NCI-H524 treated with DMSO at 0.1 percent for 48 hours (cell line): ENCODE results near the gene PRRC2B.
"Not testable (repeated sequence)": the region's sequence is repeated elsewhere in the genome, so short reads cannot be mapped to it uniquely, and the experiment has no call there.

Experiments
- DNase-seq: peaks from one replicate; lab custom pipeline; 2025; lab: John Stamatoyannopoulos, UW

Gene PRRC2B

DNA sequence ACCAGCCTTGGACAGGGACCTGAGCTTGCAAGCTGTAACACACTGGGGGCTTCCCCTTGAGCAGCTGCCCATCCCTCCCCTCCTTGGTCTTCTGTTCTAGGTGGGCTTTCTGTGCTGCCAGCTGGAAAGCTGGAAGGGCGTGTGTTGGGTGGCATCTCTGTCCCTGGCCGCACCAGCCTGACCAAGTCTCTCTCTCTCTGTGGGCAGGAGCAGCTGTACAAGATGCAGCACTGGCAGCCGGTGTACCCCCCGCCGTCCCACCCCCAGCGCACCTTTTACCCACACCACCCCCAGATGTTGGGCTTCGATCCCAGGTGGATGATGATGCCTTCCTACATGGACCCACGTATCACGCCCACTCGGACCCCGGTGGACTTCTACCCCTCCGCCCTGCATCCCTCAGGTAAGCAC is 76.7 kb downstream of the PRRC2B start:
- no peak for DNase-seq

DNA sequence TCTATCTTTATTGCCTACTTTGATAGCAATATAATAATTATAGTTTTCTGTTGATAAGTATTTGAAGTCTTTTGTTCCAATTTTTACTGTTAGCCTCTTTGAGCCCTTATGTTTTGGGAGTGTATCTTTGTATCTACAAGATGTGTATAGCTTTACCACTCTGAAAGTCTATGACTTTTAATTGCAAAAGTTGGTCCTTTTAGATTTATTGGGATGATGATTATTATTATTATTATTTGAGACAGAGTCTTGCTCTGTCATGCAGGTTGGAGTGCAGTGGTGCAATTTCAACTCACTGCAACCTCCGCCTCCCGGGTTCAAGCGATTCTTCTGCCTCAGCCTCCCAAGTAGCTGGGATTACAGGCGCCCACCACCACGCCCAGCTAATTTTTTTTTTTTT is 78.2 kb downstream of the PRRC2B start:
- not testable (repeated sequence) for DNase-seq

- DNase-seq, result no peak
These were observed 79.5 kb downstream of the PRRC2B start for GRCh38 chr9:131473198-131473885.

- DNase-seq, result no peak
These were observed 80.0 kb downstream of the PRRC2B start for GRCh38 chr9:131473891-131474290.

- no peak for DNase-seq
These were observed 80.8 kb downstream of the PRRC2B start for GRCh38 chr9:131474711-131475110.

DNA sequence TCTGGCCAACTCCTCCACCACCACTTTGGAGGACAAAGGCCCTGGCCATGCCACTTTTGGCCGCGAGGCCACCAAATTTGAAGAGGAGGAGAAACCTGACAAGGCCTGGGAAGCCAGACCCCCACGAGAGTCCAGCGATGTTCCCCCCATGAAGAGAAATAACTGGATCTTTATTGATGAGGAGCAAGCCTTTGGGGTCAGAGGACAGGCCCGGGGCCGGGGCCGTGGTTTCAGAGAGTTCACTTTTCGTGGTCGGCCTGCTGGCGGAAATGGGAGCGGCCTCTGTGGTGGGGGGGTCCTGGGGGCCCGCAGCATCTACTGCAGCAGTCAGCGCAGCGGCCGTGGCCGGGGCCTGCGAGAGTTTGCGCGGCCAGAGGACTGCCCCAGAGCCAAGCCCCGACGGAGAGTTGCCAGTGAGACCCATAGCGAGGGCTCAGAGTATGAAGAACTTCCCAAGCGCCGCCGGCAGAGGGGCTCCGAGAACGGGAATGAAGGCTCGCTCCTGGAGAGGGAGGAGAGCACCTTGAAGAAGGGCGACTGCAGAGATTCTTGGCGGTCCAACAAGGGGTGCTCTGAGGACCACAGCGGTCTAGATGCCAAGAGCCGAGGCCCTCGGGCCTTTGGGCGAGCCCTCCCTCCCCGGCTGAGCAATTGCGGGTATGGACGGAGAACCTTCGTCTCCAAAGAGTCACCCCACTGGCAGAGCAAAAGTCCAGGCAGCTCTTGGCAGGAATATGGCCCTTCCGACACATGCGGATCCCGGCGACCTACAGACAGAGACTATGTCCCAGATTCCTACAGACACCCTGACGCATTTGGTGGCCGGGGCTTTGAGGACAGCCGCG is 81.4 kb downstream of the PRRC2B start:
- no peak for DNase-seq

- DNase-seq, result no peak
These were observed 82.3 kb downstream of the PRRC2B start for GRCh38 chr9:131475956-131476776.

- DNase-seq, result no peak
These were observed 83.0 kb downstream of the PRRC2B start for GRCh38 chr9:131476777-131477345.

GRCh38 chr9:131477367-131477766 is 83.5 kb downstream of the PRRC2B start:
- DNase-seq, result no peak

GRCh38 chr9:131477816-131478419 is 84.0 kb downstream of the PRRC2B start:
- DNase-seq, result no peak

GRCh38 chr9:131478421-131478868 is 84.6 kb downstream of the PRRC2B start:
- no peak for DNase-seq

- no peak for DNase-seq
These were observed 85.0 kb downstream of the PRRC2B start for GRCh38 chr9:131478911-131479310.

DNA sequence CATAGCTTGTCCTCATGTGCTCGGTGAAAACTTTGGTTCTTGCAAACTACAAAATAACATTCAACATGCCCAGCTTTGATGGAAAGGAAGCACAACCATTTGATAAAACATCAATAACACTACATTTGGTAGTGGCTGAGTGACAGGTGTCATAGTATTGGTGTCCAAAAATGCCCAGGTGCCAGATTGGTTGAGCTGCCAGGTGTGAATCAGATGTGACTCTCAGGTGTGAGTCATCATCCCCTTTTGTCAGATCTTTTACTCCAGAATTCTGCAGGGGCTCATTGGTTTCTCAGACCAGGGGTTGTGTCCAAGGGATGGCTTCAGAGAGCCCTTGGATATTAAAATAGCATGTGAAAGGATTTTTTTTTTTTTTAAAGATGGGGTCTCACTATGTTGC is 86.4 kb downstream of the PRRC2B start:
- DNase-seq, result no peak

DNA sequence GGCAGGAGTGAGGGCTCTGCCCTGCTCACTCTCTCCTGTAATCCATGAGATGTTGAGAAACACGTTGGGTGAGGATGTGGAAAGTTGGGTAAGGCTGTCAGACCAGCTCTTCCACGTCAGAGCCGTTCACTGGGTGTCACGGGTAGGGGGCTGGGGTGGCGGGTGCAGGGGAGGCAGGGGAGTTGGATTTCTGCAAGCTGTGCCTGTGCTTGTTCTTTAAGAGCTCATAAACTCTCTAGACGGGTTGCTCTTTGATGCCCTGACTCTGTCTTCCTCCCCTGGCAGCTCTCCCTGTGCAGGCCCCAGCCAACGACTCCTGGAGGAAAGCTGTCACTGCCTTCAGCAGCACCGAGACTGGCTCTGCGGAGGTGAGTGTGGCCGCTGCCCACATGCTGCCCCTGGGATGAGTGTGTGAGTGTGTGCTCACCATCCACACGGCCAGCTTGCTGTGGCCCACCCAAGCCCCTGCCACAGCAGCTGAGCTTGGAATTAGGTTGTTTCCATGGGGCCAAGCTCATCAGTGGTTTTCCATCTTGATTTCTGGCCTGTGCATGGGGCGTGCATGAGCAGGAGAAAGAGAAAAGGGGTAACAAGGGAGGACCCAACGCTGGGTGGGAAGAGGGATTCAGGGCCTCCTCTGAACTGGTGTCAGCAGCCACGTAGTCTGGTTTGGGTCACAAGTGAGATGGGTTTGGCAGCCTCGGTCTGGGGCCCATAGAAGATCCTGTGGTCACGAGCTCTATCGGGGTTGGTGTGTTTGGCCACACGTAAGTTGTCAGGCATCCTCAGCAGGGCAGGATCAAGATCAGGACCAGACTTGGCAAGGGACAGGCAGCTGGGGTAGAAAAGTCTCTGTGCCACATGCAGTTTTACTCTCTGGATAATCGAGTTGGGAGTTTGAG is 87.8 kb downstream of the PRRC2B start:
- DNase-seq, result no peak

- no peak for DNase-seq
These were observed 88.6 kb downstream of the PRRC2B start for GRCh38 chr9:131482343-131483006.

DNA sequence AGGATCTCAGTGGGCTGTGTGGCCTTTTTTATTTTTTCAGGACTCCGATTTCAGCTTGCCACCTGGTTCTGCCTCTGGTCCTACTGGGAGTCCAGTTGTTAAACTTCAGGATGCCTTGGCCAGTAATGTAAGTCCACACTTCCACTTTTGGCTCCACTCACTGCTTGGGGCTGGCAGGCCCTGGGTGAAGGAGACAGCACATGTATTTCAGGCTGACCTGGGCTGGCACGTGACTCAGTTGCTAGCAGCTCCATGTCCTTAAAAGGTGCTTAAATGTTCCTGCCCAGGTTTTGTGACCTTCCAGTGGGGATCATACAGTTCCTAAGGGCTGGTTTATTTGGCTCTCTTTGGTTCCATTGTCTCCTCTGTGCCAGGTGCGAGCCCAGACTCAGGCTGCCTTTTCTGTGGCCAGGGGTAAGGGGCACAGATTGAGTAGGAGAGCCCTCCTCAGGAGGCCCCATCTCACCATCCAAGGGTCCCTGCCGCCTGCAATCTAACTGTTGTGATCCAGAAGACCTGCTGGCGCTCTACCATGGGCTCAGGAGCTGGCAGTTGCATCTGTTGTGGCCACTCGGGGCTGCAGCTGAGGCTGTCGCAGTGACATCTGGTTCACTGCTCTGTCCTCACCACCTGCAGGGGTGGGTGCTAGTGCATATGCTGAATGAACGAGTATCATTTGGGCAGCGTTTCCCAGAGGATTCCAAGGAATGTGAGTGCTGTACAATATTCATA is 89.6 kb downstream of the PRRC2B start:
- DNase-seq, result no peak

DNA sequence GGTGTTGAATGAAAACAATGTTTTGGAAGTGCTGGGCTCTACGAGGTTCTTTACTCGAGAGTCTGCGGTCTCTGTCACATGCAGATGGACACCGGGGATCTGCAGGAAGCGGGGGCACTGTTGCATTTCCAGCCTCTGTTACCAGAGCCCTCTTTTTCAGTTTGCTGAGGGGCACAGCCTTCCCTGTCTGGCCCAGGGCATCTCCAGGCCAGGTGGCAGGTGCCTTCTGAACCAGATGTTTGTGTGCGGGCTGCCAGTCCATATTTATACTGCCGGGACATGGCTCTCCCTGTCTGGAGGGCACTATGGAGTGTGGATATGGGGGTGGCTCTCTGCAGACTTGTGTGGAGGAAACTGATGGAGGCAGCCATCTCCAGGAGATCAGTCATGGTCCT is 90.2 kb downstream of the PRRC2B start:
- DNase-seq, result no peak

DNA sequence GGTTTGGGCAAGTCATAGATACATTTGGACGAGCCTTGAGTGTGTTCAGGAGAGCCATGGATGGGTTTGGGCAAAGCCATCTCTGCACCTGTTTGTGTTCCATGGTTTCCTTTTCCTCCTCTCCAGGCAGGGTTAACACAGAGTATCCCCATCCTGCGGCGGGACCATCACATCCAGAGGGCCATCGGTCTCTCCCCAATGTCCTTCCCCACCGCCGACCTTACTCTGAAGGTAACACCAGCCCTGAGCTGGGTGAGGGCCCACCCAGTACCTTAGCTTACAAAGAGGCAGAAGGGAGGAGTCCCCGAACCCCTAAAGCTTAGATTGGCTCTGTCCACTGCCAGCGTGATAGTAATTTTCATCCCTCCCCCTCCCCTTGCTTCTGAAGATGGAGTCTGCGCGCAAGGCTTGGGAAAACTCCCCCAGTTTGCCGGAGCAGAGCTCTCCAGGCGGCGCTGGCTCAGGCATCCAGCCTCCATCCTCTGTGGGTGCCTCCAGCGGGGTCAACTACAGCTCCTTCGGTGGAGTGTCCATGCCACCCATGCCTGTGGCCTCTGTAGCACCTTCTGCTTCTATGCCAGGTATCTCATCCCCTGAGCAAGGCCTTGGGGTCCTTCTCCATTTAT is 90.8 kb downstream of the PRRC2B start:
- DNase-seq, result no peak

DNA sequence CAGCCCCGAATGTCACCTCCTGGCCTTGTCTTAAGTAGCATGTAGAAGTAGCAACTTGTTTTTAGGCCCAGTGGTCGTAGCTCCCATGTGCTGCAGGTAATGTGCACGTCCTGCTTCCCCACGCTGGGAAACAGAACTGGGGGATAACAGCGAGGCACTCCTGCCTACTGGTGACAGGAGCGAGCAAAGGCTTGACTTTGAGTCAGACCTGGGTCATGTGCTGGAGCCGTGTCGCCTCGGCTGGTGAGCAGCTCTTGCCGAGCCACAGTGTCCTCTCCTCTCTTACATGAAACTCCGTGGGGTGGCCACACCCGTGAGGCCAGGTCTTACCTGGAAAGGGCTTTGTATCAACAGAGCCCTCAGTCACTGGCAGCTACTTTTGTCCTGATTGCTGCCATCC is 91.3 kb downstream of the PRRC2B start:
- no peak for DNase-seq
